K562 (cell line): Measurements from ENCODE around the gene CRB2. TPM values are rescaled to one million over a fixed set of nuclear protein-coding genes. Genes with fewer than 3 reads are reported as not detected.
A peak's percentile ranks its signal among the peaks of the same experiment; 100 is the strongest.

ENCODE experiments used
- ARID3A ChIP-seq: IDR thresholded peaks from 2 replicates; pipeline ENCODE4 v1.6.1; 2012; ENCODE audit warnings: low read depth, low read length, improper control_type of control experiment, borderline replicate concordance
- BCLAF1 ChIP-seq, 2 experiments: fragments of 450-650 bp in 1 of 2; IDR thresholded peaks; 2 replicates each; pipeline ENCODE4 v1.6.1; 2011 to 2017; ENCODE audit warnings: low read depth in 2 of 2, antibody characterized with exemption in 1 of 2, borderline replicate concordance in 1 of 2, low read length in 1 of 2, mild to moderate bottlenecking in 1 of 2, mixed read lengths in 1 of 2; ENCODE audit not compliant: control insufficient read depth in 1 of 2
- CBX2 ChIP-seq: fragments of 200-600 bp; sonication (generic); IDR thresholded peaks from one replicate; pipeline ENCODE4 v1.6.1; 2012; ENCODE audit warnings: mild to moderate bottlenecking, low read length, inconsistent platforms; ENCODE audit not compliant: insufficient read depth, poor library complexity, severe bottlenecking
- CBX8 ChIP-seq: fragments of 200-600 bp; sonication (generic); IDR thresholded peaks from 2 replicates; pipeline ENCODE4 v1.6.1; 2012; ENCODE audit warnings: borderline replicate concordance, mixed run types, low read depth, mild to moderate bottlenecking, moderate library complexity, mixed read lengths, low read length, control low read depth, inconsistent platforms; ENCODE audit not compliant: poor library complexity, severe bottlenecking; ENCODE audit errors: extremely low read depth
- CREB1 ChIP-seq, 2 experiments: sonication (generic) in 1 of 2; formaldehyde crosslinking in 1 of 2; IDR thresholded peaks; 2 replicates each; pipeline versions ENCODE4 v1.6.1 to v1.8.0; 2012 to 2022; ENCODE audit warnings: inconsistent platforms in 1 of 2, mild to moderate bottlenecking in 1 of 2, missing genetic modification reagents in 1 of 2, moderate library complexity in 1 of 2
- CTBP1 ChIP-seq: fragments of 450-650 bp; IDR thresholded peaks from 2 replicates; pipeline ENCODE4 v1.6.1; 2016; ENCODE audit warnings: borderline replicate concordance
- CXXC5 ChIP-seq: fragments of 250-450 bp; sonication (Bioruptor Pico); IDR thresholded peaks from 2 replicates; pipeline ENCODE4 v1.8.0; 2022; ENCODE audit warnings: inconsistent platforms, mild to moderate bottlenecking, moderate library complexity
- FOS ChIP-seq: IDR thresholded peaks from 3 replicates; pipeline ENCODE4 v1.6.1; 2011; ENCODE audit not compliant: insufficient read length; ENCODE audit errors: extremely low read depth
- FOXJ2 ChIP-seq: fragments of 200-800 bp; sonication (Bioruptor generic); IDR thresholded peaks from 2 replicates; pipeline ENCODE4 v1.6.1; 2016; ENCODE audit warnings: missing genetic modification characterization, missing compliant biosample characterization
- KAT7 ChIP-seq: sonication (generic); formaldehyde crosslinking; IDR thresholded peaks from 2 replicates; pipeline ENCODE4 v1.8.0; 2022; ENCODE audit warnings: missing genetic modification reagents, mild to moderate bottlenecking, borderline replicate concordance
- MYNN ChIP-seq, 2 experiments: sonication (generic); formaldehyde crosslinking in 1 of 2; IDR thresholded peaks; 2 replicates each; pipeline versions ENCODE4 v1.5.0 to v1.6.1; 2016 to 2020; ENCODE audit warnings: antibody characterized with exemption in 1 of 2, missing genetic modification reagents in 1 of 2
- NFIC ChIP-seq: fragments of 450-650 bp; IDR thresholded peaks from 2 replicates; pipeline ENCODE4 v1.6.1; 2017; ENCODE audit warnings: mild to moderate bottlenecking, inconsistent platforms
- SFPQ ChIP-seq: fragments of 200-400 bp; formaldehyde crosslinking; IDR thresholded peaks from 2 replicates; pipeline ENCODE4 v1.6.1; 2017; ENCODE audit warnings: mild to moderate bottlenecking, low read depth, low read length, moderate library complexity
- SLC30A9 ChIP-seq: fragments of 250-450 bp; sonication (Bioruptor Pico); IDR thresholded peaks from 2 replicates; pipeline ENCODE4 v1.8.0; 2022; ENCODE audit warnings: mild to moderate bottlenecking, moderate library complexity
- SMC3 ChIP-seq: conservative IDR thresholded peaks from 2 replicates; pipeline ENCODE4 v1.6.1; 2011; ENCODE audit warnings: low read depth, low read length, improper control_type of control experiment; ENCODE audit not compliant: insufficient read depth
- SNIP1 ChIP-seq: fragments of 450-650 bp; IDR thresholded peaks from 2 replicates; pipeline ENCODE4 v1.7.1; 2017; ENCODE audit warnings: low read depth, mild to moderate bottlenecking
- SREBF1 ChIP-seq: fragments of 150-350 bp; IDR thresholded peaks from 2 replicates; pipeline ENCODE4 v1.6.1; 2014; ENCODE audit warnings: antibody characterized with exemption, low read depth, low read length, borderline replicate concordance
- TRIM24 ChIP-seq, 2 experiments: fragments of 450-650 bp; IDR thresholded peaks; 2 replicates each; pipeline ENCODE4 v1.6.1; 2016
- U2AF1 ChIP-seq: fragments of 200-400 bp; formaldehyde crosslinking; optimal IDR thresholded peaks from 2 replicates; pipeline ENCODE3; 2017; ENCODE audit warnings: mild to moderate bottlenecking, low read depth, low read length, moderate library complexity
- ZNF707 ChIP-seq: fragments of 250-450 bp; sonication (Bioruptor Pico); conservative IDR thresholded peaks from 2 replicates; pipeline ENCODE4 v1.8.0; 2022; ENCODE audit warnings: inconsistent platforms, mild to moderate bottlenecking, moderate library complexity
- ZNF717 ChIP-seq: fragments of 250-450 bp; sonication (Bioruptor Pico); IDR thresholded peaks from 2 replicates; pipeline ENCODE4 v1.5.0; 2021
- ZZZ3 ChIP-seq: fragments of 450-650 bp; IDR thresholded peaks from 2 replicates; pipeline ENCODE4 v1.6.1; 2016; ENCODE audit warnings: antibody characterized with exemption, mild to moderate bottlenecking, moderate library complexity
- polyA plus RNA-seq, 8 experiments: library from polyadenylated mRNA; depleted of rRNA in 4 of 8; stranded (reverse) in 5 of 8; unstranded in 3 of 8; fragments of >200 nt; fragmentation: Nextera tagmentation in 2 of 8; fragmentation: Illumina TruSeq in 1 of 8; extraction: Ambion mirVana in 2 of 8; extraction: Trizol in 1 of 8; gene quantifications; 2 replicates each; pipeline versions ENCODE4 v1.2.1 to v1.2.3, GENCODE V29; 2011 to 2014; ENCODE audit warnings: inconsistent platforms in 1 of 8, missing spikeins in 1 of 8
- total RNA-seq, 7 experiments: library from RNA; depleted of rRNA in 6 of 7; stranded (reverse); fragments of >200 nt in 6 of 7; fragmentation: Illumina TruSeq in 2 of 7; extraction: Trizol in 2 of 7; gene quantifications; 2 replicates each; pipeline versions ENCODE4 v1.2.1 to v1.2.3, GENCODE V29; 2011 to 2021; ENCODE audit warnings: low replicate concordance in 1 of 7

Gene CRB2
- total and polyA plus RNA-seq, 9 of the 15 experiments (the other 6 are each of a cell fraction or from before 2014, with no cell fraction given) = 0.13 to 1.2 (median 0.25) TPM; not detected in 2

GRCh38 chr9:123326662-123327093 is 29.3 kb upstream of the CRB2 start (continued):
- no peak for TF ChIP-seq CBX2
- no peak for TF ChIP-seq MYNN (IDR thresholded peaks at IDR 0.05)
- TF ChIP-seq MYNN (CRISPR knock-in tag; IDR thresholded peaks at IDR 0.05) = no peak
- TF ChIP-seq FOXJ2 (tag) = no peak
- no peak for TF ChIP-seq ARID3A
- TF ChIP-seq CXXC5 (CRISPR knock-in tag) = 0 out of 2 replicates have a peak, but pooled peaks have one; percentile 32
- no peak for TF ChIP-seq ZNF717 (CRISPR knock-in tag)
- peak; percentile 75 for TF ChIP-seq CREB1 (IDR thresholded peaks at IDR 0.05)
- TF ChIP-seq CREB1 (CRISPR knock-in tag; IDR thresholded peaks at IDR 0.05) = peak; percentile 85
- no peak for TF ChIP-seq KAT7
- no peak for TF ChIP-seq CBX8
- no peak for TF ChIP-seq FOS
- no peak for TF ChIP-seq NFIC
- peak; percentile 50; the same call in 1 of the 2 replicates for TF ChIP-seq CTBP1
- TF ChIP-seq U2AF1 = no peak
- TF ChIP-seq SFPQ = no peak
- TF ChIP-seq SMC3 = no peak
- no peak for TF ChIP-seq ZZZ3
- TF ChIP-seq BCLAF1 (IDR thresholded peaks at IDR 0.05; ENCODE audit: borderline replicate concordance in 1 of 2, control insufficient read depth in 1 of 2, low read depth in 2 of 2, low read length in 1 of 2) = no peak
- no peak for TF ChIP-seq SNIP1
- no peak for TF ChIP-seq TRIM24 (IDR thresholded peaks at IDR 0.05)
- no peak for TF ChIP-seq SLC30A9 (CRISPR knock-in tag)
- TF ChIP-seq SREBF1 = no peak
- TF ChIP-seq ZNF707 = no peak
